ENCODE results near the gene AGBL4.

AGBL4 gene

GRCh38 chr1:48749068-48749467, 1274.7 kb downstream of the AGBL4 start:
- ChIA-PET CTCF (interaction anchor here (1.2 to 2.0 kb wide), 3 partner anchors 11 to 72 kb away, joined by 3 to 5 read pairs (median 4); no protein-coding TSS in a partner anchor), POLR2A (no interaction called here)
- TF ChIP-seq, protein P1, sequence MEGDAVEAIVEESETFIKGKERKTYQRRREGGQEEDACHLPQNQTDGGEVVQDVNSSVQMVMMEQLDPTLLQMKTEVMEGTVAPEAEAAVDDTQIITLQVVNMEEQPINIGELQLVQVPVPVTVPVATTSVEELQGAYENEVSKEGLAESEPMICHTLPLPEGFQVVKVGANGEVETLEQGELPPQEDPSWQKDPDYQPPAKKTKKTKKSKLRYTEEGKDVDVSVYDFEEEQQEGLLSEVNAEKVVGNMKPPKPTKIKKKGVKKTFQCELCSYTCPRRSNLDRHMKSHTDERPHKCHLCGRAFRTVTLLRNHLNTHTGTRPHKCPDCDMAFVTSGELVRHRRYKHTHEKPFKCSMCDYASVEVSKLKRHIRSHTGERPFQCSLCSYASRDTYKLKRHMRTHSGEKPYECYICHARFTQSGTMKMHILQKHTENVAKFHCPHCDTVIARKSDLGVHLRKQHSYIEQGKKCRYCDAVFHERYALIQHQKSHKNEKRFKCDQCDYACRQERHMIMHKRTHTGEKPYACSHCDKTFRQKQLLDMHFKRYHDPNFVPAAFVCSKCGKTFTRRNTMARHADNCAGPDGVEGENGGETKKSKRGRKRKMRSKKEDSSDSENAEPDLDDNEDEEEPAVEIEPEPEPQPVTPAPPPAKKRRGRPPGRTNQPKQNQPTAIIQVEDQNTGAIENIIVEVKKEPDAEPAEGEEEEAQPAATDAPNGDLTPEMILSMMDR (IDR thresholded peaks at IDR 0.05; ENCODE audit: control extremely low read depth, extremely low read depth, low read depth, missing control alignments): no peak
- no peak for DNase-seq (ENCODE audit: extremely low spot score)

DNA sequence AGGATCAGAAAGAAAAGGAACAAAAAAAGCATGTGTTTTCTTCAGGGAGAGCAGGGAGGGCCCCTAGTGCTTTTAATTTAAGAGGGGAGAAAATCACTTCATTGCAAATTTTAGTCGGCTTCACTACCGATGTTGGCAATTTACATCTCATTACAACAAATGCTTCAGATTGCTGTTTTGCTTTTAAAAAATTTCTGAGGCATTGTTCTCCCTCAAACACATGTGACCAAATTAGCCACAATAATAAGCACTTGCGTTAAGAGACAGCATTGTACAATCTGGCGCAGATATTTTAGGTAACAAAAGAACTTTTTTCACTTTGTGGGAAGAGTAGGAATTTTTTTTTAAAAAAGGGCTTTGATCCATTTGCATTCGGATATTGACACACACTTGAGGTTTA, 1276.8 kb downstream of the AGBL4 start:
- no peak for DNase-seq (ENCODE audit: extremely low spot score)
- POLR2A ChIA-PET: no interaction called here

GRCh38 chr1:48744032-48744431, 1279.7 kb downstream of the AGBL4 start:
- POLR2A ChIA-PET: no interaction called here
- TF ChIP-seq, protein P1 (IDR thresholded peaks at IDR 0.05; ENCODE audit: control extremely low read depth, extremely low read depth, low read depth, missing control alignments): no peak
- DNase-seq (ENCODE audit: extremely low spot score): no peak
- CTCF ChIA-PET: interaction anchor here (1.2 to 2.4 kb wide), 4 partner anchors 8 to 73 kb away, joined by 4 to 10 read pairs (median 5); no protein-coding TSS in a partner anchor

More for the DNA sequence above, 1276.8 kb downstream of the AGBL4 start:
- TF ChIP-seq, protein P1 (IDR thresholded peaks at IDR 0.05; ENCODE audit: control extremely low read depth, extremely low read depth, low read depth, missing control alignments): no peak
- CTCF ChIA-PET: no interaction called here

DNA sequence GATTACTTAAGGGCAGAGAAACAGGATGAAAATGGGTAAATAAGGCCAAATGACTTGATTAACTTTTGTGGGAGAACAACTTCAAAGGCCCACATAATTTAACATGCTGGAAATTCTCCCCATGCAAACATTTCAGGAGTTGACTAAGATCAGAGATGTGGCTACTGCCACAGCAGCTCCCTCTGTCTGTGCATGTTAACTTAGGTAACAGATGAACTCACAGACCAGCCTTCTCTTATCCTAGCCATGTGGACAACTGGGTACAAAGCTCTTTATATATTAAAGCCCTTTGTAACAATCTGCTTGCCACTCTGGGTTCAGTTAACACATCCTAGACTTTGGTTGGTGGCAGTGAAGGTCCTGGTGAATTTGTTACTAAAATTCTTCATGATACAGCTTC, 1280.3 kb downstream of the AGBL4 start:
- TF ChIP-seq, protein P1 (IDR thresholded peaks at IDR 0.05; ENCODE audit: control extremely low read depth, extremely low read depth, low read depth, missing control alignments): no peak
- ChIA-PET POLR2A (no interaction called here), CTCF (interaction anchor here (1.0 to 2.4 kb wide), 6 partner anchors 9 to 74 kb away, joined by 3 to 10 read pairs (median 4); no protein-coding TSS in a partner anchor)
- DNase-seq (ENCODE audit: extremely low spot score): no peak

GRCh38 chr1:48741380-48741779, 1282.4 kb downstream of the AGBL4 start:
- DNase-seq (ENCODE audit: extremely low spot score): no peak
- POLR2A ChIA-PET: no interaction called here
- TF ChIP-seq, protein P1 (IDR thresholded peaks at IDR 0.05; ENCODE audit: control extremely low read depth, extremely low read depth, low read depth, missing control alignments): no peak
- CTCF ChIA-PET: no interaction called here

DNA sequence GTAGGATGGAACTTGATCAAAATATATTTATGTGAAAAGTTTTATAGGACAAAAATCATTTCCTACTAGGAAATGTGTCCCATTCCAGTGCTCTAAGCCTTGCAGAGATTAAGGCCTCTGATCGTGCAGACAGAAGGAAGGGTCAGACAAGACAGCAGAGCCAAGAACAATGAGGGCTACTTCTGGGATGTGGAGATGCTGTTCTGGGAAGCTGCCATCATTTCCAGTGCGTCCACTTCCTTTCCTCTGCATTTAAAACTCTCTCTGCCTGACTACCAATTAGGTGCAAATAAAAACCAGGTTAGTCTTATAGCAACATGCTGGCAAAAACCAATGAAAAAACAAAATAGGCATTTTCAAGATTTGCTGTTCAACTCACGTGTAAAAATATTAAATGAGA, 1283.1 kb downstream of the AGBL4 start:
- ChIA-PET POLR2A (no interaction called here), CTCF (interaction anchor here (1.4 kb wide), 1 partner anchor 10 kb away, joined by 4 read pairs; no protein-coding TSS in a partner anchor)
- DNase-seq (ENCODE audit: extremely low spot score): no peak

More for the DNA sequence above, 1283.1 kb downstream of the AGBL4 start:
- TF ChIP-seq, protein P1 (IDR thresholded peaks at IDR 0.05; ENCODE audit: control extremely low read depth, extremely low read depth, low read depth, missing control alignments): no peak

Measured in GM10248 (cell line).